K562 (cell line): Measurements from ENCODE around the gene RCOR2. TPM values are rescaled to one million over a fixed set of nuclear protein-coding genes. Genes with fewer than 3 reads are reported as not detected.

Experiments used
- ATAC-seq: fragments of 200-7000 bp; cut with Tn5 transposase; 3 replicates; pipeline ENCODE4 v1.9.1; 2020; ENCODE audit warnings: moderate library complexity
- BruUV-seq: library from RNA; stranded (reverse); fragments of 400-500 nt; replicated peaks from 2 replicates; lab custom pipeline; 2021; lab: Mats Ljungman, UMichigan
- CTCF ChIA-PET: fragments of 300-600 bp; formaldehyde crosslinking; extraction: SDS; loops from one replicate; lab custom pipeline; 2021; ENCODE audit warnings: low intra/inter-chr PET ratio; lab: Yijun Ruan, JAX
- POLR2A ChIA-PET: fragments of 300-600, 350-650 bp; sonication (Branson Sonifier 250); formaldehyde crosslinking; extraction: SDS; loops from one replicate; lab custom pipeline; 2021; ENCODE audit warnings: antibody characterized with exemption, inconsistent platforms; lab: Yijun Ruan, JAX
- DNase-seq, 4 experiments: peaks; one replicate each; pipeline versions ENCODE4 v3.0.0 to v3.0.0-alpha.2; 2011 to 2018; ENCODE audit warnings: low spot score in 3 of 4, mixed read lengths in 3 of 4; ENCODE audit errors: extremely low read depth in 1 of 4
- FAIRE-seq: peaks from 2 replicates; lab custom pipeline; 2011; peaks lifted over from hg19 to GRCh38; lab: Jason Lieb, UNC
- H2AFZ ChIP-seq: 2 replicates; pipeline ENCODE4 v1.6.0; 2011; ENCODE audit warnings: low read depth, low read length, control low read depth, inconsistent platforms
- H3K27ac ChIP-seq: fragments of 200-600 bp; 3 replicates; pipeline ENCODE4 v1.8.0; 2011; ENCODE audit warnings: low read depth, mild to moderate bottlenecking, control low read depth, inconsistent platforms, low read length, moderate library complexity, mixed read lengths; ENCODE audit errors: extremely low read depth
- H3K27me3 ChIP-seq, 2 experiments: fragments of 300-600 bp in 1 of 2; 2 replicates in 1 of 2; 3 replicates in 1 of 2; pipeline versions ENCODE4 v1.6.0 to v1.8.0; 2011; ENCODE audit warnings: inconsistent platforms in 2 of 2, low read length in 2 of 2, mild to moderate bottlenecking in 1 of 2, mixed read lengths in 1 of 2, moderate library complexity in 1 of 2; ENCODE audit not compliant: control insufficient read depth in 2 of 2, insufficient read depth in 2 of 2
- H3K36me3 ChIP-seq: fragments of 300-600 bp; 3 replicates; pipeline ENCODE4 v1.8.0; 2011; ENCODE audit warnings: mild to moderate bottlenecking, low read length, inconsistent platforms; ENCODE audit not compliant: control insufficient read depth, insufficient read depth
- H3K4me1 ChIP-seq, 2 experiments: fragments of 200-600 bp in 1 of 2; replicated peaks in 1 of 2; 2 replicates in 1 of 2; 3 replicates in 1 of 2; pipeline versions ENCODE4 v1.5.1 to v1.8.0; 2011; ENCODE audit warnings: inconsistent platforms in 2 of 2, low read length in 2 of 2, mild to moderate bottlenecking in 1 of 2, mixed read lengths in 1 of 2, moderate library complexity in 1 of 2; ENCODE audit not compliant: control insufficient read depth in 2 of 2, insufficient read depth in 2 of 2
- H3K4me2 ChIP-seq: 2 replicates; pipeline ENCODE4 v1.6.1; 2011; ENCODE audit warnings: low read length, control low read depth, inconsistent platforms, mixed read lengths; ENCODE audit not compliant: insufficient read depth
- H3K4me3 ChIP-seq: fragments of 200-600 bp; sonication (generic), shearing (Covaris generic); 2 replicates; pipeline ENCODE4 v1.5.1; 2016; ENCODE audit warnings: control low read depth, inconsistent platforms
- H3K79me2 ChIP-seq: fragments of 200-600 bp; 3 replicates; pipeline ENCODE4 v1.8.0; 2011; ENCODE audit warnings: low read length, inconsistent platforms; ENCODE audit not compliant: control insufficient read depth, insufficient read depth
- H3K9ac ChIP-seq, 2 experiments: 2 replicates each; pipeline versions ENCODE4 v1.6.0 to v1.6.1; 2011; ENCODE audit warnings: low read depth in 2 of 2, low read length in 2 of 2, control low read depth in 1 of 2, inconsistent platforms in 1 of 2, mild to moderate bottlenecking in 1 of 2, mixed read lengths in 1 of 2; ENCODE audit not compliant: insufficient read depth in 1 of 2
- H3K9me1 ChIP-seq: one replicate; pipeline ENCODE4 v1.6.0; 2011; ENCODE audit warnings: inconsistent platforms, mild to moderate bottlenecking, low read length, moderate library complexity; ENCODE audit not compliant: control insufficient read depth, insufficient read depth
- H3K9me3 ChIP-seq: replicated peaks from 2 replicates; pipeline ENCODE4 v1.5.1; 2011; ENCODE audit warnings: low read depth, low read length, inconsistent platforms; ENCODE audit not compliant: control insufficient read depth, insufficient read depth
- H4K20me1 ChIP-seq: replicated peaks from 2 replicates; pipeline ENCODE4 v1.6.1; 2011; ENCODE audit warnings: low read length, inconsistent platforms, mixed read lengths; ENCODE audit not compliant: control insufficient read depth, insufficient read depth
- BDP1 ChIP-seq: IDR thresholded peaks from 3 replicates; pipeline ENCODE4 v1.6.1; 2011; ENCODE audit not compliant: insufficient read length, insufficient read depth
- E2F6 ChIP-seq, 2 experiments: IDR thresholded peaks; 2 replicates each; pipeline ENCODE4 v1.6.1; 2011; ENCODE audit warnings: borderline replicate concordance in 1 of 2, control low read depth in 1 of 2, low read depth in 1 of 2, low read length in 1 of 2, mild to moderate bottlenecking in 1 of 2, mixed read lengths in 1 of 2, moderate library complexity in 1 of 2; ENCODE audit not compliant: insufficient read depth in 1 of 2, insufficient read length in 1 of 2, poor library complexity in 1 of 2, severe bottlenecking in 1 of 2; ENCODE audit errors: extremely low read depth in 1 of 2
- EHMT2 ChIP-seq: fragments of 450-650 bp; IDR thresholded peaks from 2 replicates; pipeline ENCODE4 v1.6.1; 2018; ENCODE audit warnings: antibody characterized with exemption
- ETV6 ChIP-seq, 3 experiments: fragments of 150-350 bp in 1 of 3; sonication (generic) in 1 of 3; formaldehyde crosslinking in 1 of 3; IDR thresholded peaks; 2 replicates each; pipeline versions ENCODE4 v1.6.1 to v1.8.0; 2014 to 2022; ENCODE audit warnings: borderline replicate concordance in 2 of 3, low read depth in 2 of 3, antibody characterized with exemption in 1 of 3, low read length in 1 of 3, mild to moderate bottlenecking in 1 of 3, missing genetic modification reagents in 1 of 3
- MIER1 ChIP-seq: fragments of 450-650 bp; IDR thresholded peaks from 2 replicates; pipeline ENCODE4 v1.6.1; 2016; ENCODE audit warnings: antibody characterized with exemption, mild to moderate bottlenecking, low read depth
- REST ChIP-seq, 2 experiments: fragments of 450-650 bp; formaldehyde crosslinking in 1 of 2; IDR thresholded peaks; 2 replicates each; pipeline versions ENCODE4 v1.4.0 to v1.6.1; 2014 to 2020; ENCODE audit warnings: mild to moderate bottlenecking in 2 of 2, borderline replicate concordance in 1 of 2, low read depth in 1 of 2
- ZBTB12 ChIP-seq: fragments of 250-450 bp; sonication (Bioruptor Pico); IDR thresholded peaks from 2 replicates; pipeline ENCODE4 v1.4.0; 2020
- ZNF384 ChIP-seq: IDR thresholded peaks from 2 replicates; pipeline ENCODE4 v1.6.1; 2012; ENCODE audit warnings: low read depth, low read length, improper control_type of control experiment
- WGBS: fragments of 100-300 bp; shearing (Covaris generic); methylation state at CpG from one replicate; pipeline ENCODE4 v1.1.6; 2016; ENCODE audit warnings: low coverage, mixed read lengths; ENCODE audit not compliant: insufficient coverage; ENCODE audit errors: missing lambda C conversion rate; 5-methylcytosine and 5-hydroxymethylcytosine counted together
- in situ Hi-C: fragments of 300-500 bp; cut with MboI; formaldehyde crosslinking; loops from 4 replicates; pipeline ENCODE4 v1.15.0; 2018; ENCODE audit warnings: inconsistent platforms, mixed read lengths
- intact Hi-C: fragments of 100-400 bp; cut with micrococcal nuclease; formaldehyde crosslinking; loops from 2 replicates; pipeline ENCODE4 v1.14.2; 2022
- polyA plus RNA-seq, 8 experiments: library from polyadenylated mRNA; depleted of rRNA in 4 of 8; stranded (reverse) in 5 of 8; unstranded in 3 of 8; fragments of >200 nt; fragmentation: Nextera tagmentation in 2 of 8; fragmentation: Illumina TruSeq in 1 of 8; extraction: Ambion mirVana in 2 of 8; extraction: Trizol in 1 of 8; gene quantifications; 2 replicates each; pipeline versions ENCODE4 v1.2.1 to v1.2.3, GENCODE V29; 2011 to 2014; ENCODE audit warnings: inconsistent platforms in 1 of 8, missing spikeins in 1 of 8
- total RNA-seq, 7 experiments: library from RNA; depleted of rRNA in 6 of 7; stranded (reverse); fragments of >200 nt in 6 of 7; fragmentation: Illumina TruSeq in 2 of 7; extraction: Trizol in 2 of 7; gene quantifications; 2 replicates each; pipeline versions ENCODE4 v1.2.1 to v1.2.3, GENCODE V29; 2011 to 2021; ENCODE audit warnings: low replicate concordance in 1 of 7

The RCOR2 gene
- total and polyA plus RNA-seq, 9 of the 15 experiments (the other 6 are each of a cell fraction or from before 2014, with no cell fraction given), result 0.04 to 6.5 (median 2.5) TPM; not detected in 1

GRCh38 chr11:63892228-63892627 is 24.7 kb downstream of the RCOR2 start:
- Histone ChIP-seq H4K20me1 (peaks cover 15% of the 10 kb centered on the region; the same call in 1 of the 2 replicates), H3K79me2 (peaks cover 70% of the 10 kb centered on the region), H3K4me3 (no peak overlapping the region), H2AFZ (no peak overlapping the region), H3K9me1 (peaks cover 12% of the 10 kb centered on the region), H3K9ac (no peak overlapping the region), H3K4me1 (peaks cover 26 to 30% of the 10 kb centered on the region in 2 experiments), H3K36me3 (peaks cover 52% of the 10 kb centered on the region), H3K27ac (no peak overlapping the region), H3K4me2 (no peak overlapping the region), H3K27me3 (no peaks in the 10 kb centered on the region), H3K9me3 (no peaks in the 10 kb centered on the region)
- intact Hi-C loops (no loop called here), in situ Hi-C loops (no loop called here)
- WGBS, result 40% methylated on average over 3 of the region's 3 CpGs
- TF ChIP-seq MIER1 (peak; percentile 77), ZBTB12 (CRISPR knock-in tag) (no peak), E2F6 (IDR thresholded peaks at IDR 0.05; ENCODE audit: borderline replicate concordance in 1 of 2, extremely low read depth in 1 of 2, insufficient read depth in 1 of 2, insufficient read length in 1 of 2, low read depth in 1 of 2, low read length in 1 of 2, poor library complexity in 1 of 2, severe bottlenecking in 1 of 2) (no peak), EHMT2 (peak; percentile 93), REST (IDR thresholded peaks at IDR 0.05; ENCODE audit: borderline replicate concordance) (peak; percentile 93), REST (CRISPR knock-in tag; IDR thresholded peaks at IDR 0.05; ENCODE audit: low read depth) (peak; percentile 66; the same call in 1 of the 2 replicates), ZNF384 (peak; percentile 29; the same call in 1 of the 2 replicates), BDP1 (no peak), ETV6 (IDR thresholded peaks at IDR 0.05; ENCODE audit: borderline replicate concordance in 1 of 2, low read depth in 2 of 2, low read length in 1 of 2) (no peak), ETV6 (CRISPR knock-in tag; IDR thresholded peaks at IDR 0.05; ENCODE audit: borderline replicate concordance) (no peak)
- ChIA-PET CTCF (no interaction called here), POLR2A (interaction anchor here (0.7 to 1.5 kb wide), 2 partner anchors 9 to 154 kb away, joined by 3 read pairs; no protein-coding TSS in a partner anchor)
- FAIRE-seq (peak; percentile 57), DNase-seq (no peak), ATAC-seq (no peak)
- no TSS peak for BruUV-seq
